Epithelial cell of esophagus (primary cell): ENCODE data around the gene KIF14.
"Not testable (repeated sequence)": the region's sequence is repeated elsewhere in the genome, so short reads cannot be mapped to it uniquely, and the experiment has no call there.

Experiments used
- DNase-seq: peaks from one replicate; pipeline ENCODE4 v3.0.0; 2010; ENCODE audit warnings: low read depth
- H3K4me3 ChIP-seq: 2 replicates; pipeline ENCODE4 v1.5.1; 2011; ENCODE audit warnings: mild to moderate bottlenecking, low read length, control low read depth
- TF ChIP-seq, protein P1 (sequence below): IDR thresholded peaks from 2 replicates; pipeline ENCODE4 v1.5.1; 2011; ENCODE audit warnings: low read depth, mild to moderate bottlenecking, low read length, control low read depth, inconsistent platforms; ENCODE audit not compliant: insufficient read depth; ENCODE audit errors: missing control alignments

KIF14 gene

DNA sequence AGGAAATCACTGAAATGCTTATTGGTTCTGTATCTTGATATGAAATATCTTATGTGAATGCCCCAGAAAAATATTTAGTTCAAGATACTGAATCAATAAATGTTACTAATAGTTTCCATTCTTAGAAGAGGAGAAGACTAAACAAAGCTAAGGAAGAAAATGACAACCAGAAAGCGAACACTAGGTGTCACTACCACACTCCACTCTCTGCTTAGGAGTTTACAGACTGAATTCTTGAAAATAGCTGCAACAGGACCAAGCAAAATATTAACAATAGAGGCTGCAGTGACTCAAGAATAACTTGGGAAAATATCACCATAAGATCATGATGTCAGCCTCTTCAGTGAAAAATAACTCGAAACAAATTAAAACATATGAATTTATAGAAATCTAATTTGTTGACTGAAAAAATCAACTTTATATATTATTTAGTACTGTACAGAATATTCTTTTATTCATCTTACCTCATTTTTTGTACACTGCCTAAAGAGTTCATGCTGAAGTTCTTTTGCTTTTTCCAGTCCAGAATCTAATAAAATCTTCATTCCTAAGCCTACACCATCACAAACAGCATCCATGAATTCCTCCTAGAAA, 61.6 kb downstream of the KIF14 start:
- H3K4me3 ChIP-seq, result no peak overlapping the region
- DNase-seq, result peak; percentile 64
- TF ChIP-seq, protein P1, sequence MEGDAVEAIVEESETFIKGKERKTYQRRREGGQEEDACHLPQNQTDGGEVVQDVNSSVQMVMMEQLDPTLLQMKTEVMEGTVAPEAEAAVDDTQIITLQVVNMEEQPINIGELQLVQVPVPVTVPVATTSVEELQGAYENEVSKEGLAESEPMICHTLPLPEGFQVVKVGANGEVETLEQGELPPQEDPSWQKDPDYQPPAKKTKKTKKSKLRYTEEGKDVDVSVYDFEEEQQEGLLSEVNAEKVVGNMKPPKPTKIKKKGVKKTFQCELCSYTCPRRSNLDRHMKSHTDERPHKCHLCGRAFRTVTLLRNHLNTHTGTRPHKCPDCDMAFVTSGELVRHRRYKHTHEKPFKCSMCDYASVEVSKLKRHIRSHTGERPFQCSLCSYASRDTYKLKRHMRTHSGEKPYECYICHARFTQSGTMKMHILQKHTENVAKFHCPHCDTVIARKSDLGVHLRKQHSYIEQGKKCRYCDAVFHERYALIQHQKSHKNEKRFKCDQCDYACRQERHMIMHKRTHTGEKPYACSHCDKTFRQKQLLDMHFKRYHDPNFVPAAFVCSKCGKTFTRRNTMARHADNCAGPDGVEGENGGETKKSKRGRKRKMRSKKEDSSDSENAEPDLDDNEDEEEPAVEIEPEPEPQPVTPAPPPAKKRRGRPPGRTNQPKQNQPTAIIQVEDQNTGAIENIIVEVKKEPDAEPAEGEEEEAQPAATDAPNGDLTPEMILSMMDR, result peak; percentile 74

DNA sequence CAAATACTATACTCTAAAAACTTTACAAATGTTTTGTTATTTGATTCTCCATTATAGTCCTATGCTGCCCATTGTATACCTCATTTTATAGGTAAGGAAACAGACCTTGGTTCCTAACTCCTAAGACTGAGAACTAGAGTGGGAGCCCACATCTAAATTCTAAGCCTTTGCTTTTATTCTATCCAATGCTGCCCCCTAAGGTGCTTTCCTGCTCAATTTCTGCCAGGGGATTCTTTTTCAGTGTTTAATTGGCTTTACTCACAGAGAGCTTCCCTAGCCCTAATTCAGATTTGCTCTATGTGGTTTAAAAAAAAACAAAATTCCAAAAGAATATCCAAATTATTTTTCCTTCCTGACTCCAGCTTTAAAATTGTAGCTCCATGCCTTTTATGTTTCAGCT, 64.5 kb downstream of the KIF14 start:
- no peak for DNase-seq
- TF ChIP-seq, protein P1, result no peak
- no peak overlapping the region for H3K4me3 ChIP-seq

DNA sequence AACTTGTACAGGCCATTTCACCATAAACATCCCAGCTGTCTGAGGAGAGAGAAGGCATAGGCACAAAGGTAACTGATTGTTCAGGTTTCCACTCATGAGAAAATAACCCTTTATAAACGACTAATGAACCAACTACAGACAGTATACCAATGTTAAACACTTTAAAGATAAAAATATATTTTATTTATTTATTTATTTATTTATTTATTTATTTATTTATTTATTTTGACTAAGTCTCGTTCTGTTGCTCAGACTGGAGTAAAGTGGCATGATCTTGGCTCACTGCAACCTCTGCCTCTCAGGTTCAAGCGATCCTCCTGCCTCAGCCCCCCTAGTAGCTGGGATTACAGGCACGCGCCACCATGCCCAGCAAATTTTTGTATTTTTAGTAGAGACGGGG, 67.8 kb downstream of the KIF14 start:
- not testable (repeated sequence) for DNase-seq, H3K4me3 ChIP-seq

DNA sequence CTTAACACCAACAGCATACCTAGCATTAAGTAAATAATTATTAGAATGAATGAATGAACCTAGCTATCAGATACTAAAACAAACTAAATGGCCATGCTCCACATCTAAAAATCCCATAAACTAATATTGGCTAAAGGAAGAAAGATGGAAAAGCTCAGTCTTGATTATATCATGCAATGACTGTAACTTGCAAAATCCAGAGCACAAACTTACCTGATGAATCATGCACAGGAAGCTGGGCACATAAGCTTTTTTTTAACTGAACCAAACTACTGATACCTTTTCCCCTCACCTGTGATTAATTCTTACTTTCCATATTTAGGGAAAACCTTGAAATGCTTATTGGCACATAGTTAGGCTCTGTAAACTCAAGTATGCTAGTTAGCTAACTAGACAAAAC, 70.2 kb downstream of the KIF14 start:
- TF ChIP-seq, protein P1, result no peak
- H3K4me3 ChIP-seq, result no peak overlapping the region
- peak; percentile 80 for DNase-seq

DNA sequence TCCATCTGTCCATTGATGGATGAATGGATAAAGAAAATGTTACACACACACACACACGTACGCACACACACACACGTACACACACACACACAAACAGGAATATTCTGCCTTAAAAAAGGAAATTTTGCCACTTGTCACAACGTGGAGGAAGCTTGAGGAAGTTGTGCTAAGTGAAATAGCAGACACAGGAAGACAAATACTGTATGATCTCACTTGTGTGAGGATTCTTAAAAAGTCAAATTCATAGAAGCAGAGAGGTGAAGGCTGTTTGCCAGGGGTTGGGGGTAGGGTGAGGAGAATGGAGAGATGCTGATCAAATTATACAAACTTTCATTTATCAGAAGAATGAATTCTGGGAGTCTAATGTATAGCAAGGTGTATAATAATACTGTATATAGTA, 73.2 kb downstream of the KIF14 start:
- no peak for DNase-seq
- TF ChIP-seq, protein P1, result no peak
- H3K4me3 ChIP-seq, result no peak overlapping the region

DNA sequence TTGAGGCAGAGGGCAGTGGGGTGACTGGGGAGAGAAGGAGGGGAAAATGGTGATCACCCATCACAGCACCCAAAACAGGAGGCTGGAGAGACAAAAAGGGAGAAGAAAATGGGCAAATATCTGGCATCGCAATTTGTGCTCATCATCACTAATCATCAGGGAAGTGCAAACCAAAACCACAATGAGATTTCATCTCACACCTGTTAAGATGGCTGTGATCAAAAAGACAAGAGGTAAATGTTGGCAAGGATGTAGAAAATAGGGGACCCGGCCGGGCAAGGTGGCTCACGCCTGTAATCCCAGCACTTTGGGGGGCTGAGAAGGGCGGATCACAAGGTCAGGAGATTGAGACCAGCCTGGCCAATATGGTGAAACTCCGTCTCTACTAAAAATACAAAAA, 74.0 kb downstream of the KIF14 start:
- no peak overlapping the region for H3K4me3 ChIP-seq
- no peak for DNase-seq
- TF ChIP-seq, protein P1, result no peak

DNA sequence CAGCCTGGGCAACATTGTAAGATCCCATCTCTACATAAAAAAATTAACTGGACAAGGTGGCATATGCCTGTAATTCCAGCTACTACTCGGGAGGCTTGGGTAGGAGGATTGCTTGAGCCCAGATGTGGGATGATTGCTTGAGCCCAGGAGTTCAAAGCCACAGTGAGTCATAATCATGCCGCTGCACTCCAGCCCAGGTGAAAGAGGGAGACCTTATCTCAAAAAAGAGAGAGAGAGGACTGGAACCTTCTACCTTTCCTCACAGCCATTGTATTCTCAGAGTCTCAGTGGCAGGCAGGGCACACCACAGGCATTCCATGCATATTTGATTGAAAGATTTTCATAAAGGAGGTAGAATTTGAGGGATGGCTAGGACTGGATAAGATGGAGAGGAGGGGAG, 78.4 kb downstream of the KIF14 start:
- TF ChIP-seq, protein P1, result no peak
- DNase-seq, result no peak
- H3K4me3 ChIP-seq, result no peak overlapping the region
